Activated CD8-positive, alpha-beta memory T cell treated with anti-CD3 and anti-CD28 coated beads, Interleukin-2, amount 50 U/mL, for 1 hour (primary cell): ENCODE results near the gene WDR62.
A peak's percentile ranks its signal among the peaks of the same experiment; 100 is the strongest.

Source experiments
- DNase-seq: peaks from one replicate; pipeline ENCODE4 v3.0.0-alpha.2; 2020; ENCODE audit errors: extremely low read depth

WDR62 gene

GRCh38 chr19:36054733-36055686, at the start of gene WDR62:
TSS of gene WDR62 (plus strand) at chr19:36054897. CDS start at chr19:36054972, 75 bp downstream.
- peak; percentile 80 for DNase-seq

GRCh38 chr19:36006955-36007354, 47.7 kb upstream of the WDR62 start:
- DNase-seq: no peak

GRCh38 chr19:36008336-36008978, 46.2 kb upstream of the WDR62 start, which contains the start of gene SYNE4:
TSS of gene SYNE4 (minus strand) at chr19:36008813. CDS start at chr19:36008681, 132 bp downstream.
- DNase-seq: no peak

- no peak for DNase-seq
Measured at GRCh38 chr19:36009220-36009619, 45.5 kb upstream of the WDR62 start.

GRCh38 chr19:36009633-36010379, 44.9 kb upstream of the WDR62 start:
- DNase-seq: no peak

- DNase-seq: no peak
Measured at GRCh38 chr19:36010402-36010801, 44.3 kb upstream of the WDR62 start.

- no peak for DNase-seq
Measured at GRCh38 chr19:36013280-36014011, 41.3 kb upstream of the WDR62 start.

GRCh38 chr19:36014012-36014924, 40.4 kb upstream of the WDR62 start, which contains the start of gene ALKBH6:
TSS of gene ALKBH6 (minus strand) at chr19:36014213. CDS start at chr19:36013397, 816 bp downstream.
- peak; percentile 99 for DNase-seq

GRCh38 chr19:36019061-36019670, 35.5 kb upstream of the WDR62 start:
- DNase-seq: no peak

GRCh38 chr19:36023432-36023831, 31.3 kb upstream of the WDR62 start:
- no peak for DNase-seq

- DNase-seq: no peak
Measured at GRCh38 chr19:36025541-36025940, 29.2 kb upstream of the WDR62 start.

- no peak for DNase-seq
Measured at GRCh38 chr19:36026091-36026876, 28.4 kb upstream of the WDR62 start.

GRCh38 chr19:36027696-36028095, 27.0 kb upstream of the WDR62 start:
- DNase-seq: no peak

- DNase-seq: no peak
Measured at GRCh38 chr19:36028313-36029041, 26.2 kb upstream of the WDR62 start.

GRCh38 chr19:36030264-36031148, 24.2 kb upstream of the WDR62 start:
- DNase-seq: no peak

GRCh38 chr19:36031308-36031707, 23.4 kb upstream of the WDR62 start:
- DNase-seq: no peak
